ENCODE data around the gene C3orf18.

DNA sequence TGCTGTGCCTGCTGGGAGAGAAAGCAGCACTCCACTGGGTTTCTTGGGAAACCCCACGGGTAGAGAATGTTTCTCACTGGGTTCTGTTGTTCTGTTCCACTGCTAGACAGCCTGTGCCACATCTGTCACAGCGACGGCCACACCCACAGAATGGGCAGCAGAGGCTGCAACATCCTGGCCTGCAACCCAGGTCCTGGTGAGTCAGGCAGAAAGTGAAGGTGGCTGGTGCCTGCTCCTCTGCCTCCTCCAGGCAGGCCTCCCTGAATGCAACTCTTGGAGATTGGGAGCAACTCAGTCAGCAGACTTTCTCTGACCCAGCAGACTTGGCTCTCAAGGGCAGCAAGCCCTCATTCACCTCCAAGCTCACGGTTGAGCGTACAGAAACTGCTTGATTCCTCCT lies 13.0 kb downstream of the C3orf18 start:
- TF ChIP-seq, protein P1, sequence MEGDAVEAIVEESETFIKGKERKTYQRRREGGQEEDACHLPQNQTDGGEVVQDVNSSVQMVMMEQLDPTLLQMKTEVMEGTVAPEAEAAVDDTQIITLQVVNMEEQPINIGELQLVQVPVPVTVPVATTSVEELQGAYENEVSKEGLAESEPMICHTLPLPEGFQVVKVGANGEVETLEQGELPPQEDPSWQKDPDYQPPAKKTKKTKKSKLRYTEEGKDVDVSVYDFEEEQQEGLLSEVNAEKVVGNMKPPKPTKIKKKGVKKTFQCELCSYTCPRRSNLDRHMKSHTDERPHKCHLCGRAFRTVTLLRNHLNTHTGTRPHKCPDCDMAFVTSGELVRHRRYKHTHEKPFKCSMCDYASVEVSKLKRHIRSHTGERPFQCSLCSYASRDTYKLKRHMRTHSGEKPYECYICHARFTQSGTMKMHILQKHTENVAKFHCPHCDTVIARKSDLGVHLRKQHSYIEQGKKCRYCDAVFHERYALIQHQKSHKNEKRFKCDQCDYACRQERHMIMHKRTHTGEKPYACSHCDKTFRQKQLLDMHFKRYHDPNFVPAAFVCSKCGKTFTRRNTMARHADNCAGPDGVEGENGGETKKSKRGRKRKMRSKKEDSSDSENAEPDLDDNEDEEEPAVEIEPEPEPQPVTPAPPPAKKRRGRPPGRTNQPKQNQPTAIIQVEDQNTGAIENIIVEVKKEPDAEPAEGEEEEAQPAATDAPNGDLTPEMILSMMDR (IDR thresholded peaks at IDR 0.05) = no peak
- TF ChIP-seq EZH2 (IDR thresholded peaks at IDR 0.05) = no peak

Data from neural progenitor cell (in vitro differentiated cells).